ENCODE results near the gene SYT10. TPM values are rescaled to one million over a fixed set of nuclear protein-coding genes. Genes with fewer than 3 reads are reported as not detected.
"Not testable (repeated sequence)": the region's sequence is repeated elsewhere in the genome, so short reads cannot be mapped to it uniquely, and the experiment has no call there.

The SYT10 gene
- total RNA-seq, 8 experiments from 2014 or later: 0.07 to 2.4 (median 0.35) TPM; not detected in 2

DNA sequence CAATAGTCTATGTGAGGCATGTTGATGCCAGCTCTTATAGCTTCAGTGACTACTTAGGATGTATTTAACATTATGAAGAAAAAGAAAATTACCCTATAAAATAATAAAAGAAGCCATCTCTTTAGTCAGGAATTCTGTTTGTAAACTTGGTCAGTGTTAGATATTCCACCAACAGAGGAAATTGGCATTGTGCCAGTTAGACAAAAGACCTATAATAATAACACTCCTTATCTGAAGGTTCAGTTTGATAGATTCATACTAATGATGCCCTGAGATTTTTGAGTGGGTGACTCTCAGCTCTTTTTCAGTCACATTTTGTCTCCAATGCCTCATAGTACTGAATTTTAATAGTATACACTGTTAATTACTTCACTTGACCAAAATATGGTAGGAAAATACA lies 6.6 kb downstream of the SYT10 start:
- peaks cover 0 to 3% of the 10 kb centered on the region in 2 donors for H3K4me1 ChIP-seq (replicated peaks in 1 of 2)
- ATAC-seq (replicated peaks in 6 of 8): no peak
- H3K4me3 ChIP-seq: no peak overlapping the region
- no peak overlapping the region for H3K27ac ChIP-seq
- in situ Hi-C loops (cut with MboI; ENCODE audit: low pct_unique_long_range_greater_than_20kb in 2 of 9, low sequenced_read_pairs in 9 of 9, unreplicated experiment in 9 of 9): no loop called here

DNA sequence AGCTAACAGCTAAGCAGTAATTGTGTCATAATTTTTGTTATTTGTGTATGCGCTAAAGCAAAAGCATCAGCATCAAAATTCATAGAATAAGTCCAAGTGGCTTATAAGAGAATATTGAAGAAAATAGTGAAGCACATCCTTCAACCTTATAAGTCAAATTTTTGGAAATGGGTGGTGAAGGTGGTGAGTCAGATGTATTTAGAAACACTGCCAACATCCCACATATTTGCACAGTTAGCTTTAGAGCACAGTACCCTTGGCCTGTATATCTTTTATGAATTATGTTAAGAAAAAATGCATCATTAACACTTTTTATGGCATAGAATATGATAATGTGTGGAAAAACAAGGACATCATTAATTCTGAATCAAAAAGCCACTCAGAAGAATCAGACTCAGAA lies 8.0 kb downstream of the SYT10 start:
- H3K27ac ChIP-seq: no peak overlapping the region
- WGBS, 10 experiments: 86 to 100% (median 100%) methylated on average over 1 of the region's 1 CpG; no CpG with 5 or more reads in 1 of the 10 experiments

DNA sequence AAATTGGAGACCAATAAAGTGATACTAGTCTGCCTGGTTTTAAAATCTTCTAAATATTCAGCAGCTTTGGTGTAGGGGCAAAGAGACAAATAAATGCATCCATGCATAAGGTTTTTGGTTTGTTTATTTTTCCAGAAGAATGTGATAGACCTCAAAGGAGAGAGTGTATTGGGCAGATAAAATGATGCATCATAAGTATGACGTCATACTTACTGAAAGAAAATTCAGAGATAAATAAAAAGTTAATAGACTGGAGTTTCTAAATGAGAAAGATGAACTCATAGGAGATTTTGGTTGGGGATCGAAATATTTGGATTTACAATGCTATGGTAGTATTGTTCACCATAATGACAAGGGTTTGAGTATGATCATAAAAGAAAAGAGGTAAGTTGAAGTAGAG lies 10.2 kb downstream of the SYT10 start:
- in situ Hi-C loops (cut with MboI; ENCODE audit: low pct_unique_long_range_greater_than_20kb in 2 of 9, low sequenced_read_pairs in 9 of 9, unreplicated experiment in 9 of 9): no loop called here
- ATAC-seq (replicated peaks in 6 of 8): no peak
- no peaks in the 10 kb centered on the region for H3K4me1 ChIP-seq (replicated peaks in 1 of 2)
- WGBS, 10 experiments: 0 to 100% (median 84%) methylated on average over 1 to 2 of the region's 2 CpGs
- no peak overlapping the region for H3K4me3 ChIP-seq
- H3K27ac ChIP-seq: no peak overlapping the region

More for the DNA sequence above, 8.0 kb downstream of the SYT10 start:
- in situ Hi-C loops (cut with MboI; ENCODE audit: low pct_unique_long_range_greater_than_20kb in 2 of 9, low sequenced_read_pairs in 9 of 9, unreplicated experiment in 9 of 9): no loop called here
- Histone ChIP-seq H3K4me1 (replicated peaks in 1 of 2) (no peaks in the 10 kb centered on the region), H3K4me3 (no peak overlapping the region)
- no peak for ATAC-seq (replicated peaks in 6 of 8)

- in situ Hi-C loops (cut with MboI; ENCODE audit: low pct_unique_long_range_greater_than_20kb in 2 of 9, low sequenced_read_pairs in 9 of 9, unreplicated experiment in 9 of 9): no loop called here
- H3K4me1 ChIP-seq (replicated peaks in 1 of 2): no peaks in the 10 kb centered on the region
- ATAC-seq (replicated peaks in 6 of 8): no peak
- no peak overlapping the region for H3K27ac ChIP-seq
- WGBS, 10 experiments: 14 to 86% (median 80%) methylated on average over 1 to 2 of the region's 2 CpGs; no CpG with 5 or more reads in 3 of the 10 experiments
- no peak overlapping the region for H3K4me3 ChIP-seq
Observed at GRCh38 chr12:33427071-33427470, 12.5 kb downstream of the SYT10 start.

DNA sequence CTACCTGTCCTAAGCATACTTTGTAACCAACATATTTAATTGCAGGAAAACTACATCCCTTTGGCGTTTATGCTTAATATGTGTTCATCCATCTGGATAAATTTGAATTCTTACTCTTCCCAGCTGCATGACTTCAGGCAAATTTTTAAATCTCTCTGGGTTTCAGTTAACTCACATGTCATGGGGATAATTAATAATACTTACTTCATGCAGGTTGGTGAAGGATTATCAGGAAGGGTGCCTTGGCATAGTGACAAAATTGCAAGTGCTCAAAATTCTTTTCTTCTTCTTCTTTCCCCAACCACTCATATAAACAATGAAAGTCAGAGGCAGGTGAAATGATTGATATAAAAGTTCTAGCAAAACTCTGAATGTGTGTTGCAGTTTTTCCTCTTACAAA lies 15.9 kb downstream of the SYT10 start:
- WGBS, 10 experiments: 0 to 100% (median 90%) methylated on average over 1 of the region's 1 CpG; no CpG with 5 or more reads in 3 of the 10 experiments
- no peak for ATAC-seq (replicated peaks in 6 of 8)
- no peak overlapping the region for H3K27ac ChIP-seq
- no peaks in the 10 kb centered on the region for H3K4me1 ChIP-seq (replicated peaks in 1 of 2)
- in situ Hi-C loops (cut with MboI; ENCODE audit: low pct_unique_long_range_greater_than_20kb in 2 of 9, low sequenced_read_pairs in 9 of 9, unreplicated experiment in 9 of 9): no loop called here
- H3K4me3 ChIP-seq: no peak overlapping the region

GRCh38 chr12:33412410-33412809 lies 27.2 kb downstream of the SYT10 start:
- H3K27ac ChIP-seq; H3K4me1 ChIP-seq (replicated peaks in 1 of 2); in situ Hi-C loops (cut with MboI; ENCODE audit: low pct_unique_long_range_greater_than_20kb in 2 of 9, low sequenced_read_pairs in 9 of 9, unreplicated experiment in 9 of 9); ATAC-seq (replicated peaks in 6 of 8); H3K4me3 ChIP-seq: not testable (repeated sequence)
- WGBS, 10 experiments: 0 to 100% (median 68%) methylated on average over 3 to 6 of the region's 6 CpGs; no CpG with 5 or more reads in 1 of the 10 experiments

DNA sequence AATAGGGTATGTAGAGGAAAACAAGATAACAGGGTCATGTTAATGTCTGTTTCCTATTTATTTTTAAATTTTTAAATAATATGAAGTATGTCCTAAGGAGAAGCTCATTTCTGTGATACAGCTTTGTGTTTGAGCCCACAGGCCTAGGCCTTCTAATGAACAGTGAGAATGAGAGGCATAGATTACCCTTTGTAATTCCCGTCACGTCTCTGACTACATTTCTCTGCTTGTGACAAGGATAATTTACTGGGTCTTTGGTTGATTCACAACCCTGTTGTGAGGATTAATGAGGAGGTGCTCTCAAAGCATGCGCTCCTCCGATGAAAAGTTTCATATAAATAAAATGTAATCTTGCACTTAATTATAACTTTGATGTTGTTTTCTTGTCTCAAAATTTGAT lies 56.1 kb downstream of the SYT10 start:
- peaks cover 5 to 13% of the 10 kb centered on the region in 2 donors for H3K4me1 ChIP-seq (replicated peaks in 1 of 2)
- in situ Hi-C loops (cut with MboI; ENCODE audit: low pct_unique_long_range_greater_than_20kb in 2 of 9, low sequenced_read_pairs in 9 of 9, unreplicated experiment in 9 of 9): no loop called here
- peak in 5 of 8 experiments; percentile 82 to 98 (median 94) for ATAC-seq (replicated peaks in 6 of 8)
- no peak overlapping the region for H3K4me3 ChIP-seq
- H3K27ac ChIP-seq: no peak overlapping the region
- WGBS, 10 experiments: 18 to 66% (median 48%) methylated on average over 2 to 4 of the region's 4 CpGs

GRCh38 chr12:33376153-33376552 lies 63.5 kb downstream of the SYT10 start:
- Histone ChIP-seq H3K27ac (no peak overlapping the region), H3K4me3 (no peak overlapping the region), H3K4me1 (replicated peaks in 1 of 2) (no peaks in the 10 kb centered on the region)
- ATAC-seq (replicated peaks in 6 of 8): no peak
- WGBS, 10 experiments: 0 to 100% (median 93%) methylated on average over 1 of the region's 1 CpG; no CpG with 5 or more reads in 4 of the 10 experiments
- in situ Hi-C loops (cut with MboI; ENCODE audit: low pct_unique_long_range_greater_than_20kb in 2 of 9, low sequenced_read_pairs in 9 of 9, unreplicated experiment in 9 of 9): no loop called here

DNA sequence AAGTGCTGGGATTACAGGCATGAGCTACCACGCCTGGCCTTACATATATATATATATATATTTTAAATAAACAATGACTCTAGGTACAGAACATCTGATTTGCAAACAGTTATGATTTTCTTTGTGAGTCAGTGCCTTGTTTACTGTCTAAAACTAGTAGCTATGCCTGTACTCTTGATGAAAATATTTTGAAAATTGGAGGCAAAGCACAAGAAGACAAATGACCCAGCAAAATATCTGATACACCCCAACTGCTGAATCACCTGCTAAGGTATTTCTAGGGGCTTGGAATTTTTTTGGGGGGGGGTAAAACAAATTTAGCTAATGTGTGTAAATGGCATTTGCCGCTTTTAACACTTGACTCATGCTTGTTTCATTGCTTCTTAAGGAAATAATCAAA lies 69.3 kb downstream of the SYT10 start:
- 0 to 100% (median 89%) methylated on average over 1 to 2 of the region's 2 CpGs for WGBS, 10 experiments
- Histone ChIP-seq H3K4me3 (no peak overlapping the region), H3K27ac (no peak overlapping the region), H3K4me1 (replicated peaks in 1 of 2) (no peaks in the 10 kb centered on the region)
- in situ Hi-C loops (cut with MboI; ENCODE audit: low pct_unique_long_range_greater_than_20kb in 2 of 9, low sequenced_read_pairs in 9 of 9, unreplicated experiment in 9 of 9): no loop called here
- no peak for ATAC-seq (replicated peaks in 6 of 8)

- Histone ChIP-seq H3K4me1 (replicated peaks in 1 of 2) (no peaks in the 10 kb centered on the region), H3K27ac (no peak overlapping the region), H3K4me3 (no peak overlapping the region)
- 0 to 100% (median 82%) methylated on average over 1 to 2 of the region's 2 CpGs; no CpG with 5 or more reads in 1 of the 10 experiments for WGBS, 10 experiments
- ATAC-seq (replicated peaks in 6 of 8): peak in 2 of 8 experiments; percentile 49 to 50
- in situ Hi-C loops (cut with MboI; ENCODE audit: low pct_unique_long_range_greater_than_20kb in 2 of 9, low sequenced_read_pairs in 9 of 9, unreplicated experiment in 9 of 9): no loop called here
Observed at GRCh38 chr12:33357181-33357580, 82.4 kb downstream of the SYT10 start.

- Histone ChIP-seq H3K4me1 (replicated peaks in 1 of 2) (no peaks in the 10 kb centered on the region), H3K4me3 (no peak overlapping the region), H3K27ac (no peak overlapping the region)
- in situ Hi-C loops (cut with MboI; ENCODE audit: low pct_unique_long_range_greater_than_20kb in 2 of 9, low sequenced_read_pairs in 9 of 9, unreplicated experiment in 9 of 9): no loop called here
- no peak for ATAC-seq (replicated peaks in 6 of 8)
Observed at GRCh38 chr12:33349791-33350190, 89.8 kb downstream of the SYT10 start.

DNA sequence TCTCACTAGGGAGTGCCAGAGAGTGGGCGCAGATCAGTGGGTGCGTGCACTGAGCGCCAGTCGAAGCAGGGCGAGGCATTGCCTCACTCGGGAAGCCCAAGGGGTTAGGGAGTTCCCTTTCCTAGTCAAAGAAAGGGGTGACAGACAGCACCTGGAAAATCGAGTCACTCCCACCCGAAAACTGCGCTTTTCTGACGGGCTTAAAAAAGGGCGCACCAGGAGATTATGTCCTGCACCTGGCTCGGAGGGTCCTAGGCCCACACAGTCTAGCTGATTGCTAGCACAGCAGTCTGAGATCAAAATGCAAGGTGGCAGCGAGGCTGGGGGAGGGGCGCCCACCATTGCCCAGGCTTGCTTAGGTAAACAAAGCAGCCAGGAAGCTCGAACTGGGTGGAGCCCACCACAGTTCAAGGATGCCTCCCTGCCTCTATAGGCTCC lies 107.6 kb downstream of the SYT10 start:
- H3K4me3 ChIP-seq; ATAC-seq (replicated peaks in 6 of 8); H3K4me1 ChIP-seq (replicated peaks in 1 of 2); in situ Hi-C loops (cut with MboI; ENCODE audit: low pct_unique_long_range_greater_than_20kb in 2 of 9, low sequenced_read_pairs in 9 of 9, unreplicated experiment in 9 of 9); H3K27ac ChIP-seq: not testable (repeated sequence)
- WGBS, 10 experiments: 10 to 91% (median 63%) methylated on average over 1 to 6 of the region's 15 CpGs; no CpG with 5 or more reads in 2 of the 10 experiments

DNA sequence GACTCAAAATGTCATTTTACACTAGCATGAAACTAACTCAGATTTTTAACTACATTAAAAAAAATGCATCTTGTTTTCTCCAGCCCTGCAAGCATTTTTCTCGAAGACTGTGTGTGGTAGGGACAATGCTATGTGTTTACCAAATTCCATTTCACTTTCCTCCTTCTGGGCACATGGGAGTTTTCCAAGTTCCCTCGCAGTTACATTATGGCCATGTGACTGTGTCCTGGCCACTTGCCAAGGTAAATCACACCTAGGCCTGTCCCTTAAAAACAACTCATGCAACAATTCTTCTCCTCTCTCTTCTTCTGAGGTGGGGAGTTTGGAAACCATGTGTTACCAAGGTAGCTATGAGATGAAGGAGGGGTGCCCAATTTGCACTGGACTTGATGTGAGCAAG lies 108.7 kb downstream of the SYT10 start:
- in situ Hi-C loops (cut with MboI; ENCODE audit: low pct_unique_long_range_greater_than_20kb in 2 of 9, low sequenced_read_pairs in 9 of 9, unreplicated experiment in 9 of 9): no loop called here
- no peak overlapping the region for H3K4me3 ChIP-seq
- ATAC-seq (replicated peaks in 6 of 8): peak in 1 of 8 experiments; percentile 46
- H3K4me1 ChIP-seq (replicated peaks in 1 of 2): no peaks in the 10 kb centered on the region
- 0 to 86% (median 75%) methylated on average over 1 to 2 of the region's 2 CpGs; no CpG with 5 or more reads in 1 of the 10 experiments for WGBS, 10 experiments
- no peak overlapping the region for H3K27ac ChIP-seq

All from motor neuron (in vitro differentiated cells).